Ecto neural progenitor cell (in vitro differentiated cells): Measurements from ENCODE around the gene PAQR5.
A peak's percentile ranks its signal among the peaks of the same experiment; 100 is the strongest.
"Not testable (repeated sequence)": the region's sequence is repeated elsewhere in the genome, so short reads cannot be mapped to it uniquely, and the experiment has no call there.

Experiments used
- DNase-seq: peaks from one replicate; pipeline ENCODE4 v3.0.0-alpha.2; 2018; ENCODE audit warnings: low spot score

The PAQR5 gene

GRCh38 chr15:69424001-69424400 is 125.3 kb downstream of the PAQR5 start:
- no peak for DNase-seq

GRCh38 chr15:69424748-69425413 is 126.2 kb downstream of the PAQR5 start:
- DNase-seq: no peak

GRCh38 chr15:69433831-69434230 is 135.1 kb downstream of the PAQR5 start:
- DNase-seq: no peak

- DNase-seq: no peak
Observed at GRCh38 chr15:69434238-69434637, 135.5 kb downstream of the PAQR5 start.

GRCh38 chr15:69434679-69435078 is 136.0 kb downstream of the PAQR5 start:
- DNase-seq: no peak

- no peak for DNase-seq
Observed at GRCh38 chr15:69435985-69436384, 137.3 kb downstream of the PAQR5 start.

- no peak for DNase-seq
Observed at GRCh38 chr15:69436951-69437350, 138.2 kb downstream of the PAQR5 start.

GRCh38 chr15:69439623-69440022 is 140.9 kb downstream of the PAQR5 start:
- DNase-seq: no peak

- DNase-seq: no peak
Observed at GRCh38 chr15:69443032-69443611, 144.4 kb downstream of the PAQR5 start.

GRCh38 chr15:69444686-69445085 is 146.0 kb downstream of the PAQR5 start:
- no peak for DNase-seq

GRCh38 chr15:69446953-69447352 is 148.2 kb downstream of the PAQR5 start:
- DNase-seq: no peak

GRCh38 chr15:69450221-69450620 is 151.5 kb downstream of the PAQR5 start:
- DNase-seq: not testable (repeated sequence)

GRCh38 chr15:69450968-69451695 is 152.4 kb downstream of the PAQR5 start:
- no peak for DNase-seq

- DNase-seq: no peak
Observed at GRCh38 chr15:69451951-69452691, 153.4 kb downstream of the PAQR5 start.

GRCh38 chr15:69452692-69453521 is 154.2 kb downstream of the PAQR5 start, which contains the start of gene RPLP1:
Gene RPLP1, plus strand, starts transcription at chr15:69452818. Its CDS starts 131 bp downstream, at chr15:69452949.
- DNase-seq: peak; percentile 97

GRCh38 chr15:69454953-69455352 is 156.2 kb downstream of the PAQR5 start:
- no peak for DNase-seq

GRCh38 chr15:69456208-69457166 is 157.8 kb downstream of the PAQR5 start:
- no peak for DNase-seq
